Ovary (tissue), 9 donors: ENCODE data around the gene KCNMA1. TPM values are rescaled to one million over a fixed set of nuclear protein-coding genes. Genes with fewer than 3 reads are reported as not detected.

Experiments
- DNase-seq, 5 donors: peaks; one replicate each; pipeline ENCODE4 v3.0.0-alpha.2; 2019 to 2020
- H3K27ac ChIP-seq, 2 donors: fragments of 200-600 bp; one replicate each; pipeline versions ENCODE4 v1.5.1 to v1.8.0; 2019 to 2022
- H3K27me3 ChIP-seq: fragments of 200-600 bp; one replicate; pipeline ENCODE4 v1.8.0; 2022
- H3K36me3 ChIP-seq: fragments of 200-600 bp; sonication (generic); one replicate; pipeline ENCODE4 v1.5.1; 2019
- H3K4me1 ChIP-seq: one replicate; pipeline ENCODE4 v1.8.1; 2013; ENCODE audit warnings: mild to moderate bottlenecking, moderate library complexity; ENCODE audit not compliant: insufficient read depth
- H3K4me3 ChIP-seq: fragments of 200-600 bp; sonication (generic); one replicate; pipeline ENCODE4 v1.5.1; 2017
- H3K9me3 ChIP-seq, 2 donors: fragments of 200-600 bp in 1 of 2; sonication (generic) in 1 of 2; one replicate each; pipeline versions ENCODE4 v1.5.1 to v1.8.1; 2013 to 2019; ENCODE audit warnings: mild to moderate bottlenecking in 1 of 2, moderate library complexity in 1 of 2
- EP300 ChIP-seq: sonication (generic); formaldehyde crosslinking; IDR thresholded peaks from one replicate; pipeline ENCODE4 v1.6.1; 2017; ENCODE audit warnings: antibody characterized with exemption
- POLR2A ChIP-seq: fragments of 450-650 bp; IDR thresholded peaks from one replicate; pipeline ENCODE4 v1.6.1; 2017; ENCODE audit warnings: antibody characterized with exemption, mild to moderate bottlenecking, moderate library complexity
- WGBS, 3 donors: extraction: QIAGEN DNeasy Blood & Tissue Kit in 1 of 3; methylation state at CpG; one replicate each; pipeline versions ENCODE4 v1.1.5 to v1.1.7; 2013 to 2017; 5-methylcytosine and 5-hydroxymethylcytosine counted together
- intact Hi-C, 4 donors: fragments of 100-400 bp; cut with DNase I; formaldehyde crosslinking; loops; one replicate each; pipeline versions ENCODE4 v1.11.0 to v1.15.1; 2022 to 2023
- polyA plus RNA-seq, 2 donors: library from polyadenylated mRNA; stranded (reverse); fragments of 200-250 nt in 1 of 2; fragments of 350-450 nt in 1 of 2; fragmentation: Illumina TruSeq in 1 of 2; extraction: RNeasy Lipid Tissue Mini Kit (QIAGEN cat#74804) in 1 of 2; gene quantifications; one replicate each; pipeline ENCODE4 v1.2.3, GENCODE V29; 2013 to 2014
- total RNA-seq, 7 donors: library from RNA; depleted of rRNA in 2 of 7; stranded (reverse); fragments of >200 nt in 2 of 7; fragmentation: NEBNext Ultra II Directional in 3 of 7; extraction: Animal tissue kit (Norgen Biotek cat#: 25700) in 3 of 7; gene quantifications; one replicate each; pipeline versions ENCODE4 v1.1.0 to v1.2.4, GENCODE V29; 2016 to 2023
- TF ChIP-seq, protein P1 (sequence below), 3 donors: fragments of 450-650 bp in 2 of 3; fragments of 200-600 bp in 1 of 3; IDR thresholded peaks; one replicate each; pipeline versions ENCODE4 v1.5.1 to v1.8.0; 2016 to 2022; ENCODE audit warnings: antibody characterized with exemption in 3 of 3, mild to moderate bottlenecking in 1 of 3
- donor health status: DM: no; HTN: no; CAD: no; lungs with moderate emphysema.
- donor health status: DM: no; HTN: no; CAD: no.
- donor health status: Bipolar disorder and iron deficiency.
- donor health status: DM: yes; HTN: yes; CAD: no.
- donor health status: DM: no; HTN: no; CAD: no.
- donor health status: DM: yes; HTN: yes; CAD: no.

KCNMA1 gene
- total and polyA plus RNA-seq, 9 donors, result 7.0 to 83.8 (median 25.1) TPM

DNA sequence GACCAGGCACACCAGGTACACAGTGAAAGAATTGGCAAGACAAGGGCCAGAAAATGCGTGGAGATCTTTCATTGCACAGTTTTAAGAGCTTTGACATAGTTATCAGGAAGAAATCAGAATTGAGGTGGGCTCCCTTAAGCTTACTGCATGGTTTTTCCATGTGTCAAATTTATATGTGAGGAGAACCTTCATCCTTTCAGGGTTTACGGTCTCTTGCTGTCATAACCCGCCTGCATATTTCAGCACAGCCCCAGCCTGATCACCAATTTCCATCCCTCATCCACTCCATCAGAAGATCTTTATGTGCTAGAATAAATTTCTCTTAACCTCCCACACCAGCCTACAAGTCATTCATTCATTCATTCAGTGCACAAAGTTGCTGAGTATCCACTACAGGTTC lies 373.1 kb downstream of the KCNMA1 start:
- Histone ChIP-seq H3K36me3 (no peaks in the 10 kb centered on the region), H3K4me1 (no peaks in the 10 kb centered on the region), H3K27me3 (no peaks in the 10 kb centered on the region), H3K9me3 (no peaks in the 10 kb centered on the region), H3K27ac (no peak overlapping the region), H3K4me3 (no peak overlapping the region)
- TF ChIP-seq, protein P1, sequence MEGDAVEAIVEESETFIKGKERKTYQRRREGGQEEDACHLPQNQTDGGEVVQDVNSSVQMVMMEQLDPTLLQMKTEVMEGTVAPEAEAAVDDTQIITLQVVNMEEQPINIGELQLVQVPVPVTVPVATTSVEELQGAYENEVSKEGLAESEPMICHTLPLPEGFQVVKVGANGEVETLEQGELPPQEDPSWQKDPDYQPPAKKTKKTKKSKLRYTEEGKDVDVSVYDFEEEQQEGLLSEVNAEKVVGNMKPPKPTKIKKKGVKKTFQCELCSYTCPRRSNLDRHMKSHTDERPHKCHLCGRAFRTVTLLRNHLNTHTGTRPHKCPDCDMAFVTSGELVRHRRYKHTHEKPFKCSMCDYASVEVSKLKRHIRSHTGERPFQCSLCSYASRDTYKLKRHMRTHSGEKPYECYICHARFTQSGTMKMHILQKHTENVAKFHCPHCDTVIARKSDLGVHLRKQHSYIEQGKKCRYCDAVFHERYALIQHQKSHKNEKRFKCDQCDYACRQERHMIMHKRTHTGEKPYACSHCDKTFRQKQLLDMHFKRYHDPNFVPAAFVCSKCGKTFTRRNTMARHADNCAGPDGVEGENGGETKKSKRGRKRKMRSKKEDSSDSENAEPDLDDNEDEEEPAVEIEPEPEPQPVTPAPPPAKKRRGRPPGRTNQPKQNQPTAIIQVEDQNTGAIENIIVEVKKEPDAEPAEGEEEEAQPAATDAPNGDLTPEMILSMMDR (IDR thresholded peaks at IDR 0.05), result no peak
- no peak for TF ChIP-seq EP300
- TF ChIP-seq POLR2A, result no peak
- intact Hi-C loops, result no loop called here
- WGBS, 3 donors, result 88 to 96% (median 95%) methylated on average over 3 of the region's 3 CpGs
- DNase-seq, result no peak

DNA sequence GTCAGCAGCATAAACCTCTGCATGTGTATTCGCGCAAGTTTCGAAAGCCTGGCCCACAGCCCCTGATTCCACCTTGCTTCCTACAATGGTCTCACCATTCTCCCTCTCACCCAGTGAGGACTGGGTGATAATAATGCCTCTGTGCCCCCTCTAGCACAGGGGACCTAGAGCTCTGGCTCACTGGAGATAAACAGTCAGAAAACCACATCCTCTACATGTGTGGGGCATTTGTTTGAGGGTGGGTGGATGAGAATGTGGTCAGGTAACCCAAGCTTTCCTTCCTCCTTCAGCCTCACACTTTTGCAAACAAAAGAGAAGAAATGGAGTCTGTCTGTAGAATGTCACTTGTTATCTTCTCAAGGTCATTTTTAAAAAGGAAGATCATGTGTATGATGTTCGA lies 373.5 kb downstream of the KCNMA1 start:
- H3K4me3 ChIP-seq, result no peak overlapping the region
- H3K27me3 ChIP-seq, result no peaks in the 10 kb centered on the region
- H3K9me3 ChIP-seq, result no peaks in the 10 kb centered on the region
- DNase-seq, result no peak
- H3K4me1 ChIP-seq, result no peaks in the 10 kb centered on the region
- intact Hi-C loops, result no loop called here
- WGBS, 3 donors, result 88 to 91% (median 91%) methylated on average over 4 of the region's 4 CpGs
- no peaks in the 10 kb centered on the region for H3K36me3 ChIP-seq
- no peak overlapping the region for H3K27ac ChIP-seq
- TF ChIP-seq POLR2A, result no peak
- TF ChIP-seq, protein P1 (IDR thresholded peaks at IDR 0.05), result no peak
- TF ChIP-seq EP300, result no peak

DNA sequence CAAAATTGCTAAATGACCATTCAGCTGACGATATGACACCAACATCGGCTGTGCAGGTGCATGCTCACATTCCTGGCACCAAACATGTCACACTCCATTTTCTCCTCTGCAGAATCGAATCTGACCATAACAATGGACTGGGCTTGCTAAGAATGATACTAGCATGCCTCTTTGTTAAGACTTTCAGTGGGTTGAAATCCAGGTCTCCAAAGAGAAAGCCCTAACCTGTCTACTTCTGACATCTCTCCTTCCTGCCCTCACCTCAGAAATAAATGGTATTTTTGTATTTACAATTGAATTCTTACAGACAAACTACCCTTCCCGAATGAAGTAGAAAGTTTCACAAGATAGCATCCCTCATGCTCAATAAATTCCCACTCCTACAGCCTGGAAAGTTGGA lies 373.9 kb downstream of the KCNMA1 start:
- Histone ChIP-seq H3K4me1 (no peaks in the 10 kb centered on the region), H3K27ac (no peak overlapping the region), H3K27me3 (no peaks in the 10 kb centered on the region), H3K9me3 (no peaks in the 10 kb centered on the region), H3K36me3 (no peaks in the 10 kb centered on the region), H3K4me3 (no peak overlapping the region)
- no peak for DNase-seq
- WGBS, 3 donors, result 84 to 92% (median 85%) methylated on average over 4 of the region's 4 CpGs
- intact Hi-C loops, result no loop called here
- TF ChIP-seq, protein P1 (IDR thresholded peaks at IDR 0.05), result no peak
- TF ChIP-seq EP300 (no peak), POLR2A (no peak)

GRCh38 chr10:77261146-77261545 lies 376.5 kb downstream of the KCNMA1 start:
- Histone ChIP-seq H3K36me3 (no peaks in the 10 kb centered on the region), H3K4me3 (no peak overlapping the region), H3K27me3 (no peaks in the 10 kb centered on the region), H3K9me3 (no peaks in the 10 kb centered on the region), H3K4me1 (no peaks in the 10 kb centered on the region), H3K27ac (no peak overlapping the region)
- WGBS, 3 donors, result 92 to 97% (median 93%) methylated on average over 3 of the region's 3 CpGs
- no peak for DNase-seq
- no peak for TF ChIP-seq POLR2A
- TF ChIP-seq EP300, result no peak
- intact Hi-C loops, result no loop called here

DNA sequence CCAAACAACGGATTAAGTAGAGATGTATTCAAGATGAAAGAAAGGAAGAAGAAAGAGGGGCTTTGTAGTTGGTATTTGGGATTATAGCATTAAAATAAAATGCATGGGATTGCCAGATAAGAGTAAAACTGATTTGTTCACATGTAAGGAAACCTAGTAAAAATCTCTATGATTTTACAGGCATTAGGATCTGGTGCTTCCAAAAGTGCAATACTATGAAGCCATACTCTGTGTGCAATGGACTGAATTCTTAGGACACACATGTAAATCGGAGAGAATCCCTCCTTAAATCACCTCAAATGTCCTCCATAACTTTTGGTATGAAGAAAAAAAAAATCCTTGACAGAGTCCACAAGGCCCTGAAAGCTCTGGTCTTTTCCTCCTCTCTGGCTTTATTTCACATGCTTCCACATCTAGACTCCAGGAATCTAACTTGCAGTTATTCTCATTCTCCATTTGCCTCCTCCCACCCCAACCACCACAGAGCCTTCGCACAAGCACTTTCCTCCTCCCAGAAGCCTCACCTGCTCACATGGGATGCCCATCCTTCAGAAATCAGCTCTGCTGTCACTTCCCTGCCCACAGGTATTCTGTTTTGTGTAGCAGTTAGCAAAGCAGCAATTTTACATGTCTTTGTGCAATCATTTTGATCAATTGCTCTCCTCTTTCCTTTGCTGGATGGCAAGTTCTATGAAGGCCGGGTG lies 378.3 kb downstream of the KCNMA1 start:
- no peaks in the 10 kb centered on the region for H3K27me3 ChIP-seq
- TF ChIP-seq, protein P1 (IDR thresholded peaks at IDR 0.05), result no peak
- TF ChIP-seq EP300, result no peak
- no peak for TF ChIP-seq POLR2A
- intact Hi-C loops, result no loop called here
- H3K36me3 ChIP-seq, result no peaks in the 10 kb centered on the region
- no peaks in the 10 kb centered on the region for H3K9me3 ChIP-seq
- H3K4me1 ChIP-seq, result no peaks in the 10 kb centered on the region
- H3K27ac ChIP-seq, result no peak overlapping the region
- WGBS, 3 donors, result 81 to 83% (median 83%) methylated on average over 4 of the region's 4 CpGs
- no peak overlapping the region for H3K4me3 ChIP-seq
- DNase-seq, result no peak
